Pancreas (tissue), 10 donors: ENCODE results near the gene MAP7. TPM values are rescaled to one million over a fixed set of nuclear protein-coding genes. Genes with fewer than 3 reads are reported as not detected.

Source experiments
- ATAC-seq, 4 donors: fragments of 200-7000 bp; cut with Tn5 transposase; one replicate each; pipeline versions ENCODE4 v1.8.0 to v1.9.1; 2020; ENCODE audit warnings: mild to moderate bottlenecking in 4 of 4, moderate library complexity in 4 of 4
- DNase-seq, 6 donors: peaks; one replicate each; pipeline ENCODE4 v3.0.0-alpha.2; 2020
- FAIRE-seq: peaks from 2 replicates; lab custom pipeline; 2012; peaks lifted over from hg19 to GRCh38; lab: Jason Lieb, UNC
- H3K27ac ChIP-seq, 4 donors: fragments of 200-600 bp; sonication (generic); 1 replicate in 3 of 4; 2 replicates in 1 of 4; pipeline versions ENCODE4 v1.5.0 to v1.8.0; 2020
- H3K27me3 ChIP-seq, 4 donors: fragments of 200-600 bp; one replicate each; pipeline ENCODE4 v1.8.0; 2021
- H3K36me3 ChIP-seq, 3 donors: fragments of 200-600 bp; sonication (generic) in 1 of 3; one replicate each; pipeline versions ENCODE4 v1.5.0 to v1.8.0; 2020 to 2021
- H3K4me1 ChIP-seq, 3 donors: fragments of 200-600 bp; one replicate each; pipeline ENCODE4 v1.8.0; 2021
- H3K4me3 ChIP-seq, 4 donors: fragments of 200-600 bp; sonication (generic) in 2 of 4; one replicate each; pipeline versions ENCODE4 v1.5.0 to v1.8.0; 2020 to 2021
- H3K9me3 ChIP-seq, 4 donors: fragments of 200-600 bp; one replicate each; pipeline ENCODE4 v1.8.0; 2021
- WGBS, 2 donors: extraction: QIAGEN DNeasy Blood & Tissue Kit; methylation state at CpG; one replicate each; pipeline ENCODE4 v1.1.7; 2013; 5-methylcytosine and 5-hydroxymethylcytosine counted together
- intact Hi-C, 3 donors: fragments of 100-400 bp; cut with DNase I; formaldehyde crosslinking; loops; one replicate each; pipeline versions ENCODE4 v1.11.1 to v1.14.2; 2022
- polyA plus RNA-seq, 2 donors: library from polyadenylated mRNA; stranded (reverse); fragments of 200-250 nt; gene quantifications; one replicate each; pipeline ENCODE4 v1.2.3, GENCODE V29; 2013
- total RNA-seq, 6 donors: library from RNA; stranded (reverse); fragmentation: NEBNext Ultra II Directional in 4 of 6; extraction: Animal tissue kit (Norgen Biotek cat#: 25700) in 4 of 6; gene quantifications; one replicate each; pipeline versions ENCODE4 v1.2.1 to v1.2.4, GENCODE V29; 2021 to 2023
- TF ChIP-seq, protein P1 (sequence below), 4 donors: fragments of 200-600 bp; sonication (generic) in 3 of 4; IDR thresholded peaks; one replicate each; pipeline versions ENCODE4 v1.5.0 to v1.8.0; 2021; ENCODE audit warnings: antibody characterized with exemption in 4 of 4
- donor health status: healthy with polysubstance abuse.
- donor health status: DM: no; HTN: no; CAD: no; lungs with moderate emphysema.
- donor health status: DM: no; HTN: no; CAD: no.
- donor health status: control.
- donor health status: control.
- donor health status: Bipolar disorder and iron deficiency.
- donor health status: DM: yes; HTN: yes; CAD: no.
- donor health status: DM: no; HTN: no; CAD: no.
- donor health status: DM: no; HTN: no; CAD: no.
- donor health status: DM: yes; HTN: yes; CAD: no.

The MAP7 gene
- total and polyA plus RNA-seq, 8 donors: 10.7 to 37.9 (median 24.9) TPM

DNA sequence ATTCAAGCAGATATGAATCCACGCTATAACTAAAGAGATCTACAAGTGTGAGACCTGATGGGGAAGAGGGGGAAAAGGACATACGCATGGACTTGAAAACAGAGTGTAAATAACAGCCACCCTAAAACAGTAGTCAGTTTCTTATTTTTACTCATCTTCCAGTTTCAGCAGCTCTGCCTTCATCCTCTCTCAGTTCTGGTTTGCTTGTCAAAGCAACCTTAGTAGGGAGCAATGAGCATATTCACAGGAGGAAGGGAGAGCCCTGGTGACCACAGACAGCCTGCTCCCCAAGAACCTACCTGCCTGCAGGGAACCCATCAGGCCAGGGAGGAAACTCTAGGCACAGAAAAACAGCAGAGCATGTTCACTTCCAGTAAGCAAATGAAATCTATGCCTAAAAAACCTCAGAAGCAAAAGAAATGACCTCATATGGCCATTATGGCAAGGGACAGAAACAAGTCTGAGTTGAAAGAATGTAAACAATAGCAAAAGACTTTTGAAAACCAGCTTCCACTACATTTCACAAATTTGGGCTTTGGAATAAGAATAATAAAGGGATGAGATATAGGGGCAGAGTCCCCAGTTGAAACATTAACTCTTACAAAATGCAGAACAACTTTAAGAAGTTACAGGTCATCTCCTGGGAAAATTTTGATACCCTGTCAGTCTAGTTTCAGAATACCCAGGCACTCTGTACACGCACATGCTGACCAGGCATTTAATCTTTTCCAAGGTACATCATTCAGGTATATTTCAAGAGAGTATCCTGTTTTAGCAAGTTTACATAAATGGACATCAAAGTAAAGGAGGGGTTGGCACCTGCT lies 139.8 kb downstream of the MAP7 start:
- DNase-seq: no peak
- no peaks in the 10 kb centered on the region for H3K27me3 ChIP-seq
- no peak for FAIRE-seq
- intact Hi-C loops: no loop called here
- no peaks in the 10 kb centered on the region for H3K36me3 ChIP-seq
- H3K4me1 ChIP-seq: peaks cover 0 to 7% (median under 1%) of the 10 kb centered on the region in 3 donors
- no peak overlapping the region for H3K27ac ChIP-seq
- no peaks in the 10 kb centered on the region for H3K9me3 ChIP-seq
- ATAC-seq: no peak
- WGBS, 2 donors: 88 to 90% methylated on average over 3 of the region's 3 CpGs
- TF ChIP-seq, protein P1, sequence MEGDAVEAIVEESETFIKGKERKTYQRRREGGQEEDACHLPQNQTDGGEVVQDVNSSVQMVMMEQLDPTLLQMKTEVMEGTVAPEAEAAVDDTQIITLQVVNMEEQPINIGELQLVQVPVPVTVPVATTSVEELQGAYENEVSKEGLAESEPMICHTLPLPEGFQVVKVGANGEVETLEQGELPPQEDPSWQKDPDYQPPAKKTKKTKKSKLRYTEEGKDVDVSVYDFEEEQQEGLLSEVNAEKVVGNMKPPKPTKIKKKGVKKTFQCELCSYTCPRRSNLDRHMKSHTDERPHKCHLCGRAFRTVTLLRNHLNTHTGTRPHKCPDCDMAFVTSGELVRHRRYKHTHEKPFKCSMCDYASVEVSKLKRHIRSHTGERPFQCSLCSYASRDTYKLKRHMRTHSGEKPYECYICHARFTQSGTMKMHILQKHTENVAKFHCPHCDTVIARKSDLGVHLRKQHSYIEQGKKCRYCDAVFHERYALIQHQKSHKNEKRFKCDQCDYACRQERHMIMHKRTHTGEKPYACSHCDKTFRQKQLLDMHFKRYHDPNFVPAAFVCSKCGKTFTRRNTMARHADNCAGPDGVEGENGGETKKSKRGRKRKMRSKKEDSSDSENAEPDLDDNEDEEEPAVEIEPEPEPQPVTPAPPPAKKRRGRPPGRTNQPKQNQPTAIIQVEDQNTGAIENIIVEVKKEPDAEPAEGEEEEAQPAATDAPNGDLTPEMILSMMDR (IDR thresholded peaks at IDR 0.05): no peak
- no peak overlapping the region for H3K4me3 ChIP-seq

DNA sequence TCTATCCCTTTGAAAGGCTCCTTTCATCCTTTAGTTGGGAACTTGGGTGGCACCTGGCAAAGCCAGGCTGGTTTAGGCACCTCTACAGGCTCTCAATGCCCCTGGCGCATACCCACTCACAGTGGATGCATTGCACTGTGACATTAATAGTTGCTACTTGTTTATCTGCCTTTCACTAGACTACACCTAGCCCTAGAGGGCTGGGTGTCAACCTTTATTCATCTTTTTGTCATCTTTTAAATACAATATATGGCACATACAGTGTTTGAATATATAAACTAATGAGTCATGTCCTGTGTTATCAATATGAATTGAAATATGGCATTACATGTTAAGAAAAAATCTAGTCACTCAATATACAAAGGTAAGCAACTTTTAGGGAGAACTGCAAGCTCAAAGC lies 140.6 kb downstream of the MAP7 start:
- no peak for FAIRE-seq
- WGBS, 2 donors: 97 to 100% methylated on average over 1 of the region's 1 CpG
- Histone ChIP-seq H3K27me3 (no peaks in the 10 kb centered on the region), H3K9me3 (no peaks in the 10 kb centered on the region), H3K4me1 (peaks cover 5 to 15% (median 7%) of the 10 kb centered on the region in 3 donors), H3K36me3 (no peaks in the 10 kb centered on the region), H3K27ac (no peak overlapping the region), H3K4me3 (no peak overlapping the region)
- intact Hi-C loops: no loop called here
- no peak for ATAC-seq
- TF ChIP-seq, protein P1 (IDR thresholded peaks at IDR 0.05): no peak
- no peak for DNase-seq

DNA sequence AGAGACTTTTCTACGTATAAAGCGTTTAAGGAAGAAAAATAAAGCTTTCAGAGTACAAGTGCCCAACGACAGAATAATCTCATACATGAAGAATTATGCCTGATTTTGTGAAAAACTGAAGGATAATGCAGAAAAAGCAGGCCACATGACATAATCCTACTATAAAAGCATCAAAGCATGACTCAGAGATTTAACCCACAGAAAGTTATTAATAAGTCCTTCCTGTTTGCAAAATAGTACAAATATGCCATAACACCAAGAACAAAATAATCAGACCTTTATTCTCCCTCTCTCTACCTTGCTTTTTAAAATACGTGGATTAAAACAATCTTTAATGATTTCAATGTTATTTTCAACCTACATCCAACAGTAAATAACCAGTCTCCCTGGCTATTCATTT lies 142.0 kb downstream of the MAP7 start:
- 80 to 87% methylated on average over 4 of the region's 4 CpGs for whole genome bisulfite sequencing, 2 donors
- Histone ChIP-seq H3K9me3 (no peaks in the 10 kb centered on the region), H3K4me1 (peaks cover 5 to 18% (median 12%) of the 10 kb centered on the region in 3 donors), H3K27ac (no peak overlapping the region), H3K4me3 (no peak overlapping the region), H3K36me3 (no peaks in the 10 kb centered on the region), H3K27me3 (no peaks in the 10 kb centered on the region)
- intact Hi-C loops: no loop called here
- peak in 1 of 4 donors; percentile 18 for ATAC-seq
- no peak for DNase-seq
- TF ChIP-seq, protein P1 (IDR thresholded peaks at IDR 0.05): no peak
- FAIRE-seq: no peak

DNA sequence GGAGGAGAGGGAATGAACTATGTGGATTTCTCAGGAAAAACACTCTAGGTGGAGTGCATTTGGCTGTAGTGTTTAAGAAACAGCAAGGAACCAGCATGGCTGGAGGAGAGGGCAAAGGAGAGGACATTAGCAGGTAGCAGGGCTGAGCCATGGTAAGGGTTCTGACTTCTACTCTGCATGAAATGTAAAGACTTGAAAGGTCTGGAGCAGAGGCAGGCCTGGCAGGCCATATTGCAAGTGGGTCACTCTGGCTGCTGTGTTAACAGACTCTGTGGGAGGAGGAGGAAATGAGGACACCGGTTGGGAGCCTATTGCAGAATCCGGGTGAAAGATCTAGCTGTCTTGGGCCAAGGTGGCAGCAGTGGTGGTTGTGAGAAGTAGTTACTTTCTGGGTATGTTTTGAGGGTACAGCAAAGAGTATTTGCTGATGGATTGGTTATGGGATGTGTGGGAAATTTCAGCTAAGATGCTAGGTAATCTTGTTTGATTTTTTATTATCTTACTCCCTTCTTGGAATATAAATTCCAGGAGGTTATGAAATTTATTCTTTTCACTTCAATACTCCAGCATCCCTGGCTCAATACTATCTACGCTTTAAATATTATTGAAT lies 144.7 kb downstream of the MAP7 start:
- Histone ChIP-seq H3K4me1 (peaks cover 5 to 18% (median 12%) of the 10 kb centered on the region in 3 donors), H3K27me3 (no peaks in the 10 kb centered on the region), H3K4me3 (no peak overlapping the region), H3K9me3 (no peaks in the 10 kb centered on the region), H3K27ac (no peak overlapping the region), H3K36me3 (no peaks in the 10 kb centered on the region)
- WGBS, 2 donors: 83 to 88% methylated on average over 3 of the region's 3 CpGs
- no peak for FAIRE-seq
- TF ChIP-seq, protein P1 (IDR thresholded peaks at IDR 0.05): no peak
- intact Hi-C loops: no loop called here
- DNase-seq: no peak
- ATAC-seq: peak in 3 of 4 donors; percentile 28 to 57 (median 55)
